Measurements from ENCODE around the gene GNAS.

DNA sequence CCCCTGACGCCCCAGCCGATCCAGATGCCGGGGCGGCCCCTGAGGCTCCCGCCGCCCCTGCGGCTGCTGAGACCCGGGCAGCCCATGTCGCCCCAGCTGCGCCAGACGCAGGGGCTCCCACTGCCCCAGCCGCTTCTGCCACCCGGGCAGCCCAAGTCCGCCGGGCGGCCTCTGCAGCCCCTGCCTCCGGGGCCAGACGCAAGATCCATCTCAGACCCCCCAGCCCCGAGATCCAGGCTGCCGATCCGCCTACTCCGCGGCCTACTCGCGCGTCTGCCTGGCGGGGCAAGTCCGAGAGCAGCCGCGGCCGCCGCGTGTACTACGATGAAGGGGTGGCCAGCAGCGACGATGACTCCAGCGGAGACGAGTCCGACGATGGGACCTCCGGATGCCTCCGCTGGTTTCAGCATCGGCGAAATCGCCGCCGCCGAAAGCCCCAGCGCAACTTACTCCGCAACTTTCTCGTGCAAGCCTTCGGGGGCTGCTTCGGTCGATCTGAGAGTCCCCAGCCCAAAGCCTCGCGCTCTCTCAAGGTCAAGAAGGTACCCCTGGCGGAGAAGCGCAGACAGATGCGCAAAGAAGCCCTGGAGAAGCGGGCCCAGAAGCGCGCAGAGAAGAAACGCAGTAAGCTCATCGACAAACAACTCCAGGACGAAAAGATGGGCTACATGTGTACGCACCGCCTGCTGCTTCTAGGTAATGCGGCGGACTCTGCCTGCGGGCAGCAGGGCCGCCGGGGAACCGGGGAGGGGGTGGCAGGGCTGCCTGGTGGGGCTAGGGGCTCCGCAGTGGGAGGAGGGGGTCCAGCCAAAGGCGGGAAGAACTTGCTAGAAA is 2.3 kb downstream of the GNAS start:
- no peak for TF ChIP-seq CTCF (optimal IDR thresholded peaks at IDR 0.05 in 1 of 3, IDR thresholded peaks at IDR 0.05 in 1 of 3, conservative IDR thresholded peaks at IDR 0.05 in 1 of 3; ENCODE audit: extremely low read depth in 1 of 3, insufficient read depth in 2 of 3, low read length in 3 of 3)
- TF ChIP-seq EZH2 (IDR thresholded peaks at IDR 0.05; ENCODE audit: low read length), result peak; percentile 84

Data from keratinocyte (primary cell).